Astrocyte (in vitro differentiated cells and primary cell): ENCODE results near the gene B4GALT1. TPM values are rescaled to one million over a fixed set of nuclear protein-coding genes. Genes with fewer than 3 reads are reported as not detected.

Experiments
- DNase-seq: peaks from one replicate; pipeline ENCODE4 v3.0.0-alpha.2; 2010; ENCODE audit warnings: low read depth
- FAIRE-seq: peaks from 2 replicates; lab custom pipeline; 2011; peaks lifted over from hg19 to GRCh38; lab: Jason Lieb, UNC
- H2AFZ ChIP-seq: 2 replicates; pipeline ENCODE4 v1.6.0; 2012; ENCODE audit warnings: low read depth, low read length, inconsistent platforms
- H3K27ac ChIP-seq: 2 replicates; pipeline ENCODE4 v1.5.1; 2011; ENCODE audit warnings: low read depth, low read length, inconsistent platforms
- H3K27me3 ChIP-seq: 2 replicates; pipeline ENCODE4 v1.6.0; 2011; ENCODE audit warnings: low read length, inconsistent platforms; ENCODE audit not compliant: insufficient read depth
- H3K36me3 ChIP-seq: 2 replicates; pipeline ENCODE4 v1.5.1; 2011; ENCODE audit warnings: low read length, inconsistent platforms; ENCODE audit not compliant: insufficient read depth
- H3K4me1 ChIP-seq: 2 replicates; pipeline ENCODE4 v1.5.1; 2011; ENCODE audit warnings: low read length, inconsistent platforms; ENCODE audit not compliant: insufficient read depth
- H3K4me2 ChIP-seq: 2 replicates; pipeline ENCODE4 v1.6.0; 2012; ENCODE audit warnings: low read length, inconsistent platforms
- H3K4me3 ChIP-seq: 2 replicates; pipeline ENCODE4 v1.5.1; 2011; ENCODE audit warnings: low read depth, mild to moderate bottlenecking, low read length, inconsistent platforms; ENCODE audit not compliant: insufficient read depth
- H3K79me2 ChIP-seq: 2 replicates; pipeline ENCODE4 v1.6.0; 2012; ENCODE audit warnings: mild to moderate bottlenecking, low read length, inconsistent platforms; ENCODE audit not compliant: insufficient read depth
- H3K9ac ChIP-seq: 2 replicates; pipeline ENCODE4 v1.6.0; 2012; ENCODE audit warnings: mild to moderate bottlenecking, low read length, inconsistent platforms
- H3K9me3 ChIP-seq: 2 replicates; pipeline ENCODE4 v1.5.1; 2012; ENCODE audit warnings: low read depth, mild to moderate bottlenecking, low read length, inconsistent platforms; ENCODE audit not compliant: insufficient read depth
- H4K20me1 ChIP-seq: 2 replicates; pipeline ENCODE4 v1.6.0; 2012; ENCODE audit warnings: low read length, inconsistent platforms; ENCODE audit not compliant: insufficient read depth
- H3K27ac Mint-ChIP-seq: one replicate; pipeline ENCODE4 v1.8.0; 2021; ENCODE audit warnings: mild to moderate bottlenecking, mixed read lengths; ENCODE audit not compliant: unreplicated experiment
- H3K27me3 Mint-ChIP-seq: one replicate; pipeline ENCODE4 v1.8.0; 2021; ENCODE audit warnings: low read depth, mixed read lengths; ENCODE audit not compliant: unreplicated experiment
- H3K36me3 Mint-ChIP-seq: one replicate; pipeline ENCODE4 v1.8.0; 2021; ENCODE audit warnings: low read depth, mixed read lengths; ENCODE audit not compliant: unreplicated experiment
- H3K4me1 Mint-ChIP-seq: one replicate; pipeline ENCODE4 v1.8.0; 2021; ENCODE audit warnings: low read depth, mixed read lengths; ENCODE audit not compliant: unreplicated experiment
- H3K4me3 Mint-ChIP-seq: one replicate; pipeline ENCODE4 v1.8.0; 2021; ENCODE audit warnings: mild to moderate bottlenecking, moderate library complexity, mixed read lengths; ENCODE audit not compliant: unreplicated experiment
- H3K9me3 Mint-ChIP-seq: one replicate; pipeline ENCODE4 v1.8.0; 2021; ENCODE audit warnings: mild to moderate bottlenecking, mixed read lengths; ENCODE audit not compliant: unreplicated experiment
- EZH2 ChIP-seq: IDR thresholded peaks from 2 replicates; pipeline ENCODE4 v1.6.1; 2012; ENCODE audit warnings: mild to moderate bottlenecking, low read length, inconsistent platforms; ENCODE audit not compliant: insufficient read depth
- total RNA-seq: library from RNA; stranded (reverse); gene quantifications from 2 replicates; pipeline ENCODE4 v1.2.1, GENCODE V29; 2021
- TF ChIP-seq, protein P1 (sequence below): IDR thresholded peaks from 2 replicates; pipeline ENCODE4 v1.5.1; 2011; ENCODE audit warnings: low read depth, mild to moderate bottlenecking, inconsistent platforms, low read length, moderate library complexity; ENCODE audit not compliant: insufficient read depth

B4GALT1 gene
- total RNA-seq, 1 donor from 2014 or later = 93.1 TPM

DNA sequence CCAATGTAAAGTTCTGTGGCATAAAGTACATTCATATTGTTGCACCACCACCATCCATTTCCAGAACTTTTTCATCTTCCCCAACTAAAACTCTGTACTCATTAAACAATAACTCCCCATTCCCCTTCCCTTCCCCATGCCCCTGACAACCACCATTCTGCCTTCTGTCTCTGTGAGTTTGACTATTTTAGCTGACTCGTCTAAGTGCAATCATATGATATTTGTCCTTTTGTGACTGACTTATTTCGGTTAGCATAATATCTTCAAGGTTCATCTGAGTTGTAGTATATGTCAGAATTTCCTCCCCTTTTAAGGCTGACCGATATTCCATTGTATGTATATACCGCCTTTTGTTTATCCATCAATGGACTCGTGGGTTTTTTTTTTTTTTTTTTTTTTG lies 61.6 kb downstream of the B4GALT1 start:
- H3K27ac ChIP-seq = no peak overlapping the region
- no peak for TF ChIP-seq EZH2
- TF ChIP-seq, protein P1, sequence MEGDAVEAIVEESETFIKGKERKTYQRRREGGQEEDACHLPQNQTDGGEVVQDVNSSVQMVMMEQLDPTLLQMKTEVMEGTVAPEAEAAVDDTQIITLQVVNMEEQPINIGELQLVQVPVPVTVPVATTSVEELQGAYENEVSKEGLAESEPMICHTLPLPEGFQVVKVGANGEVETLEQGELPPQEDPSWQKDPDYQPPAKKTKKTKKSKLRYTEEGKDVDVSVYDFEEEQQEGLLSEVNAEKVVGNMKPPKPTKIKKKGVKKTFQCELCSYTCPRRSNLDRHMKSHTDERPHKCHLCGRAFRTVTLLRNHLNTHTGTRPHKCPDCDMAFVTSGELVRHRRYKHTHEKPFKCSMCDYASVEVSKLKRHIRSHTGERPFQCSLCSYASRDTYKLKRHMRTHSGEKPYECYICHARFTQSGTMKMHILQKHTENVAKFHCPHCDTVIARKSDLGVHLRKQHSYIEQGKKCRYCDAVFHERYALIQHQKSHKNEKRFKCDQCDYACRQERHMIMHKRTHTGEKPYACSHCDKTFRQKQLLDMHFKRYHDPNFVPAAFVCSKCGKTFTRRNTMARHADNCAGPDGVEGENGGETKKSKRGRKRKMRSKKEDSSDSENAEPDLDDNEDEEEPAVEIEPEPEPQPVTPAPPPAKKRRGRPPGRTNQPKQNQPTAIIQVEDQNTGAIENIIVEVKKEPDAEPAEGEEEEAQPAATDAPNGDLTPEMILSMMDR = no peak
- peaks cover 2% of the 10 kb centered on the region for H3K9me3 Mint-ChIP-seq
- no peak for DNase-seq
- H3K79me2 ChIP-seq = no peaks in the 10 kb centered on the region
- no peak overlapping the region for H2AFZ ChIP-seq
- no peaks in the 10 kb centered on the region for H3K27me3 ChIP-seq
- no peaks in the 10 kb centered on the region for H3K27me3 Mint-ChIP-seq
- H3K36me3 ChIP-seq = no peaks in the 10 kb centered on the region
- H3K4me1 ChIP-seq = peaks cover 30% of the 10 kb centered on the region
- H3K9me3 ChIP-seq = no peaks in the 10 kb centered on the region
- H3K4me2 ChIP-seq = no peak overlapping the region
- FAIRE-seq = no peak
- H3K4me1 Mint-ChIP-seq = peaks cover 57% of the 10 kb centered on the region
- no peak overlapping the region for H3K4me3 ChIP-seq
- H3K36me3 Mint-ChIP-seq = peaks cover 5% of the 10 kb centered on the region
- H3K9ac ChIP-seq = no peak overlapping the region
- no peaks in the 10 kb centered on the region for H4K20me1 ChIP-seq
- H3K27ac Mint-ChIP-seq = peak overlapping the region; percentile 99
- no peak overlapping the region for H3K4me3 Mint-ChIP-seq

DNA sequence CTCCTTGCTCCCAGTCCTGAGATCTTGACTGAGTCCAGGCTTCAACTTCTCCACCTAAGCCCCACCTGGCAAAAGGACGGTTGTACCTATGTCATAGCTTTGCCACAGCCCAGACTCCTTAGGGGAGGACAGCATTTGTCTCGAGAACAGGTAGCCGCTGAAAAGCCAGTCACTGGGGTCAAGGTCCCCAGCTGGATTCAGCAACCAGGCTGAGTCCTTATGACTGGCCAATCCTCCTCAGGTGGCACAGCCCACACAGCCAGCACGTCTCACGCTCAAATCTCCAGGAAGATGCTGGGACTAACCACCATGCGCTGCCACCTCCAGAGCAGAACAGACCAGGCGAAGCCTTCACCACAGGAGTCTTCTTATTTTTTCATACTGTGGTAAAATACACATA lies 62.7 kb downstream of the B4GALT1 start:
- Mint-ChIP-seq H3K27ac (no peak overlapping the region), H3K27me3 (no peaks in the 10 kb centered on the region), H3K9me3 (peaks cover 2% of the 10 kb centered on the region), H3K4me3 (no peak overlapping the region), H3K36me3 (peaks cover 5% of the 10 kb centered on the region), H3K4me1 (peaks cover 53% of the 10 kb centered on the region)
- FAIRE-seq (no peak), DNase-seq (no peak)
- no peaks in the 10 kb centered on the region for H3K79me2 ChIP-seq
- no peak overlapping the region for H3K9ac ChIP-seq
- no peaks in the 10 kb centered on the region for H4K20me1 ChIP-seq
- peaks cover 30% of the 10 kb centered on the region for H3K4me1 ChIP-seq
- no peak overlapping the region for H3K4me3 ChIP-seq
- no peak overlapping the region for H3K27ac ChIP-seq
- H3K9me3 ChIP-seq = no peaks in the 10 kb centered on the region
- H3K4me2 ChIP-seq = no peak overlapping the region
- no peaks in the 10 kb centered on the region for H3K27me3 ChIP-seq
- no peak for TF ChIP-seq EZH2
- TF ChIP-seq, protein P1 = no peak
- no peaks in the 10 kb centered on the region for H3K36me3 ChIP-seq
- H2AFZ ChIP-seq = no peak overlapping the region

DNA sequence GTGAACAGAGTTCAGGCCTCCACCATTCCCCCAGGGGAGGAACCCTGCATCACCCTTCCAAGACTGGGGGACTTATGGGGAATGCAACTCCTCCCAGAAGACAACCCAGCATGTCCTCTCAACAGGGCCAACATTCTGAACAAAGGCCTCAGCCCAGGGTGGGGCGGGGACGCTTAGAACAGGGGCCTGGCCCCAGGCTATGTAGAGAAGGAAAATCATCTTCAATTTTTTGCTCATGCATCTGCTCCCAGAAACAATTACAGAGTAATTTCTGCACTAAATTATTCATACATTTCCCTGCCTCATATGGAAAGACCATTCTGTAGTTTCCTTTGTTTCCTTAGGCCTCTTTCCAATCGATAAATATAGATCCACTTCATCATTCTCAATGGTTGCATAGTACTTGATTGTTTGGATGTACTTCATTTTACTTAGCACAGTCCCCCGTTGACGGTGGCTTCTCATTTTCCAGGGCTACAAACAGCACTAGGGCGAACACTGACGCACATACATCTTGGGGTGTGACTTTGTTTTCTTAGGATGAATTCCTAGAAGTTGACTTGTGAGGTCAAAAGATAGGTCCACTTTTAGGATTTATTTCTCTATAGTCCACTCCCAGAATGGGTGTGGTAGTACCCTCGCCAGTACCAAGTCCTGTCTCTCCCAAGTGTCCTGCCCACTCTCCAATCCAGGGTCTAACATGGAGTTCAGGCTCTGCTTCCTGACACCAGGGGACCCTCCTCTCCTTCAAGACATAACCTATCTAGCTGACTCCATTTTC lies 63.4 kb downstream of the B4GALT1 start:
- Mint-ChIP-seq H3K4me3 (no peak overlapping the region), H3K27ac (no peak overlapping the region), H3K36me3 (peaks cover 5% of the 10 kb centered on the region), H3K9me3 (peaks cover 2% of the 10 kb centered on the region), H3K4me1 (peaks cover 51% of the 10 kb centered on the region), H3K27me3 (no peaks in the 10 kb centered on the region)
- no peaks in the 10 kb centered on the region for H3K9me3 ChIP-seq
- no peak overlapping the region for H2AFZ ChIP-seq
- no peak for DNase-seq
- H3K4me1 ChIP-seq = peaks cover 30% of the 10 kb centered on the region
- no peaks in the 10 kb centered on the region for H3K27me3 ChIP-seq
- TF ChIP-seq EZH2 = no peak
- TF ChIP-seq, protein P1 = no peak
- H3K4me3 ChIP-seq = no peak overlapping the region
- H3K4me2 ChIP-seq = no peak overlapping the region
- no peaks in the 10 kb centered on the region for H4K20me1 ChIP-seq
- H3K27ac ChIP-seq = no peak overlapping the region
- FAIRE-seq = no peak
- H3K79me2 ChIP-seq = no peaks in the 10 kb centered on the region
- no peak overlapping the region for H3K9ac ChIP-seq
- no peaks in the 10 kb centered on the region for H3K36me3 ChIP-seq
